Upper lobe of left lung (tissue), 4 donors: ENCODE results near the gene ANKAR.

ENCODE experiments used
- CTCF ChIP-seq, 6 experiments: fragments of 450-650 bp in 4 of 6; fragments of 200-600 bp in 2 of 6; sonication (generic) in 2 of 6; IDR thresholded peaks; one replicate each; pipeline ENCODE4 v1.5.1; 2016 to 2019; ENCODE audit warnings: antibody characterized with exemption in 6 of 6
- POLR2A ChIP-seq, 4 donors: fragments of 450-650 bp; IDR thresholded peaks; one replicate each; pipeline ENCODE4 v1.5.1; 2016 to 2017; ENCODE audit warnings: antibody characterized with exemption in 4 of 4, mild to moderate bottlenecking in 2 of 4
- POLR2AphosphoS5 ChIP-seq, 2 donors: sonication (generic); formaldehyde crosslinking; IDR thresholded peaks; one replicate each; pipeline ENCODE4 v1.5.1; 2017; ENCODE audit warnings: antibody characterized with exemption in 2 of 2

- no peak for TF ChIP-seq CTCF (IDR thresholded peaks at IDR 0.05)
- no peak for TF ChIP-seq POLR2AphosphoS5 (IDR thresholded peaks at IDR 0.05)
- no peak for TF ChIP-seq POLR2A (IDR thresholded peaks at IDR 0.05)
These were observed 42.6 kb upstream of the ANKAR start for GRCh38 chr2:189631849-189632248.
